NT2/D1 (cell line): ENCODE results near the gene FRMD3.

Source experiments
- SUZ12 ChIP-seq: IDR thresholded peaks from 2 replicates; pipeline ENCODE4 v1.6.1; 2011; ENCODE audit not compliant: insufficient read length, insufficient read depth; ENCODE audit errors: extremely low read depth
- YY1 ChIP-seq: IDR thresholded peaks from 2 replicates; pipeline ENCODE4 v1.6.1; 2011; ENCODE audit not compliant: insufficient read length, insufficient read depth
- ZNF274 ChIP-seq: IDR thresholded peaks from 2 replicates; pipeline ENCODE4 v1.6.1; 2011; ENCODE audit warnings: mild to moderate bottlenecking, low read depth, low read length

GRCh38 chr9:83339435-83339834 is 198.8 kb downstream of the FRMD3 start:
- TF ChIP-seq YY1, result no peak
- no peak for TF ChIP-seq SUZ12
- TF ChIP-seq ZNF274, result no peak
